ENCODE results near the gene IL36RN.

DNA sequence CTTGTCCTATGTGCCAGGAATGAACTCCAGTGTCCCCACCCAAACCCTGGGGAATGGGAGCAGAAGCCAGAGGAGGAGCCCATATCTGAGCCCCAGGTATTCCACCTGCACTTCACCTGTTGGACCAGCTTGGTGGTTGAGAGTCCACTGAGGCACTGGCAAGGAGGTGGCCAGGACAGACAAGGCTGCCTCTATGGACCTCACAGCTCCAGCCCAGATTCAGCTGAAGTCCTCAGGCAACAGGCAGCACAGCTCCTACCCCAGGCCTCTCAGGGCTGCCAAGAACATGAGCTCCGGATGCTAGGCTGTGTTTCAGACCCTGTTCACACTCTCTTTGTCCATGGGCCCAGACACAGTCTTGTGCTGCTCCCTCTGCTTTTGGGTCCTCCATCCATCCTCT, 5.9 kb downstream of the IL36RN start:
- TF ChIP-seq GATA3 (IDR thresholded peaks at IDR 0.05; ENCODE audit: low read depth, low read length) (no peak), GATA2 (IDR thresholded peaks at IDR 0.05; ENCODE audit: low read depth, low read length) (no peak)

All from SH-SY5Y (cell line).